Panc1 (cell line): ENCODE measurements around the gene BMP2K. TPM values are rescaled to one million over a fixed set of nuclear protein-coding genes. Genes with fewer than 3 reads are reported as not detected.
"Not testable (repeated sequence)": the region's sequence is repeated elsewhere in the genome, so short reads cannot be mapped to it uniquely, and the experiment has no call there.

Experiments used
- ATAC-seq: fragments of 200-7000 bp; cut with Tn5 transposase; 2 replicates; pipeline ENCODE4 v1.9.1; 2020; ENCODE audit warnings: mild to moderate bottlenecking, moderate library complexity
- BruUV-seq: library from RNA; stranded (reverse); fragments of 400-500 nt; replicated peaks from 2 replicates; lab custom pipeline; 2021; lab: Mats Ljungman, UMichigan
- CTCF ChIA-PET: fragments of 300-600 bp; sonication (Branson Sonifier 250); formaldehyde crosslinking; loops from one replicate; lab custom pipeline; 2022; ENCODE audit warnings: antibody characterized with exemption; lab: Charles Lee
- POLR2A ChIA-PET: fragments of 300-600 bp; sonication (Branson Sonifier 250); formaldehyde crosslinking; loops from one replicate; lab custom pipeline; 2022; ENCODE audit warnings: antibody characterized with exemption; lab: Charles Lee
- DNase-seq: peaks from one replicate; pipeline ENCODE4 v3.0.0-alpha.2; 2010; ENCODE audit warnings: low read depth, low spot score
- H3K27ac ChIP-seq: 2 replicates; pipeline ENCODE4 v1.5.1; 2011; ENCODE audit warnings: mild to moderate bottlenecking, low read length, inconsistent platforms
- H3K27me3 ChIP-seq: fragments of 200-500 bp; sonication (Bioruptor generic); 2 replicates; pipeline ENCODE4 v1.6.0; 2014; ENCODE audit warnings: low read length, inconsistent platforms; ENCODE audit not compliant: control insufficient read depth, insufficient read depth
- H3K36me3 ChIP-seq: fragments of 200-500 bp; sonication (Bioruptor generic); 2 replicates; pipeline ENCODE4 v1.5.1; 2014; ENCODE audit warnings: inconsistent platforms, mild to moderate bottlenecking, low read length, moderate library complexity; ENCODE audit not compliant: control insufficient read depth, insufficient read depth
- H3K4me1 ChIP-seq: 2 replicates; pipeline ENCODE4 v1.5.1; 2011; ENCODE audit warnings: inconsistent platforms, mild to moderate bottlenecking, low read length, moderate library complexity; ENCODE audit not compliant: control insufficient read depth, insufficient read depth
- H3K4me3 ChIP-seq, 2 experiments: 2 replicates each; pipeline ENCODE4 v1.5.1; 2011 to 2012; ENCODE audit warnings: low read depth in 2 of 2, low read length in 2 of 2, mild to moderate bottlenecking in 2 of 2, inconsistent platforms in 1 of 2, moderate library complexity in 1 of 2
- H3K9me3 ChIP-seq: fragments of 200-500 bp; sonication (Bioruptor generic); 2 replicates; pipeline ENCODE4 v1.5.1; 2014; ENCODE audit warnings: low read depth, mild to moderate bottlenecking, inconsistent platforms, low read length, moderate library complexity; ENCODE audit not compliant: control insufficient read depth, insufficient read depth
- CTCF ChIP-seq: fragments of 450-650 bp; IDR thresholded peaks from 2 replicates; pipeline ENCODE4 v1.5.1; 2017; ENCODE audit warnings: mild to moderate bottlenecking
- POLR2AphosphoS5 ChIP-seq: IDR thresholded peaks from 2 replicates; pipeline ENCODE4 v1.6.1; 2012; ENCODE audit warnings: mild to moderate bottlenecking, low read depth, low read length, moderate library complexity
- SIN3A ChIP-seq: IDR thresholded peaks from 2 replicates; pipeline ENCODE4 v1.6.1; 2012; ENCODE audit warnings: low read depth, mild to moderate bottlenecking, low read length, moderate library complexity, borderline replicate concordance; ENCODE audit not compliant: insufficient read depth
- TCF7L2 ChIP-seq: IDR thresholded peaks from 2 replicates; pipeline ENCODE4 v1.6.1; 2011; ENCODE audit warnings: mild to moderate bottlenecking, low read depth, low read length, inconsistent platforms
- in situ Hi-C: cut with HindIII; loops from 2 replicates; pipeline ENCODE4 v1.10.0; 2016; ENCODE audit warnings: low sequenced_read_pairs, low pct_unique_long_range_greater_than_20kb
- intact Hi-C: fragments of 100-400 bp; cut with micrococcal nuclease; formaldehyde crosslinking; loops from one replicate; pipeline ENCODE4 v1.10.0; 2022; ENCODE audit not compliant: unreplicated experiment
- total RNA-seq: library from RNA; stranded (reverse); gene quantifications from one replicate; pipeline ENCODE4 v1.2.1, GENCODE V29; 2021; ENCODE audit not compliant: unreplicated experiment
- TF ChIP-seq, protein P1 (sequence below), 2 experiments: IDR thresholded peaks; 2 replicates each; pipeline ENCODE4 v1.6.1; 2011 to 2012; ENCODE audit warnings: low read depth in 2 of 2, control low read depth in 1 of 2, low read length in 1 of 2, mild to moderate bottlenecking in 1 of 2, moderate library complexity in 1 of 2; ENCODE audit not compliant: insufficient read depth in 1 of 2

BMP2K gene
- total RNA-seq, 1 experiment from 2014 or later = 23.3 TPM

GRCh38 chr4:78787392-78788006 lies 11.3 kb downstream of the BMP2K start:
- ChIA-PET POLR2A (no interaction called here), CTCF (no interaction called here)
- BruUV-seq = no TSS peak
- Histone ChIP-seq H3K36me3 (no peaks in the 10 kb centered on the region; the same call in 1 of the 2 replicates), H3K9me3 (no peaks in the 10 kb centered on the region), H3K27ac (no peak overlapping the region), H3K27me3 (no peaks in the 10 kb centered on the region), H3K4me1 (0 out of 2 replicates have a peak, but pooled peaks cover 4% of the 10 kb centered on the region), H3K4me3 (no peak overlapping the region)
- ATAC-seq = no peak
- no peak for DNase-seq
- in situ Hi-C loops = no loop called here
- TF ChIP-seq, protein P1, sequence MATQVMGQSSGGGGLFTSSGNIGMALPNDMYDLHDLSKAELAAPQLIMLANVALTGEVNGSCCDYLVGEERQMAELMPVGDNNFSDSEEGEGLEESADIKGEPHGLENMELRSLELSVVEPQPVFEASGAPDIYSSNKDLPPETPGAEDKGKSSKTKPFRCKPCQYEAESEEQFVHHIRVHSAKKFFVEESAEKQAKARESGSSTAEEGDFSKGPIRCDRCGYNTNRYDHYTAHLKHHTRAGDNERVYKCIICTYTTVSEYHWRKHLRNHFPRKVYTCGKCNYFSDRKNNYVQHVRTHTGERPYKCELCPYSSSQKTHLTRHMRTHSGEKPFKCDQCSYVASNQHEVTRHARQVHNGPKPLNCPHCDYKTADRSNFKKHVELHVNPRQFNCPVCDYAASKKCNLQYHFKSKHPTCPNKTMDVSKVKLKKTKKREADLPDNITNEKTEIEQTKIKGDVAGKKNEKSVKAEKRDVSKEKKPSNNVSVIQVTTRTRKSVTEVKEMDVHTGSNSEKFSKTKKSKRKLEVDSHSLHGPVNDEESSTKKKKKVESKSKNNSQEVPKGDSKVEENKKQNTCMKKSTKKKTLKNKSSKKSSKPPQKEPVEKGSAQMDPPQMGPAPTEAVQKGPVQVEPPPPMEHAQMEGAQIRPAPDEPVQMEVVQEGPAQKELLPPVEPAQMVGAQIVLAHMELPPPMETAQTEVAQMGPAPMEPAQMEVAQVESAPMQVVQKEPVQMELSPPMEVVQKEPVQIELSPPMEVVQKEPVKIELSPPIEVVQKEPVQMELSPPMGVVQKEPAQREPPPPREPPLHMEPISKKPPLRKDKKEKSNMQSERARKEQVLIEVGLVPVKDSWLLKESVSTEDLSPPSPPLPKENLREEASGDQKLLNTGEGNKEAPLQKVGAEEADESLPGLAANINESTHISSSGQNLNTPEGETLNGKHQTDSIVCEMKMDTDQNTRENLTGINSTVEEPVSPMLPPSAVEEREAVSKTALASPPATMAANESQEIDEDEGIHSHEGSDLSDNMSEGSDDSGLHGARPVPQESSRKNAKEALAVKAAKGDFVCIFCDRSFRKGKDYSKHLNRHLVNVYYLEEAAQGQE (IDR thresholded peaks at IDR 0.05; ENCODE audit: insufficient read depth in 1 of 2, low read depth in 2 of 2, low read length in 1 of 2) = no peak
- TF ChIP-seq CTCF = no peak
- intact Hi-C loops = no loop called here

- Histone ChIP-seq H3K9me3 (no peaks in the 10 kb centered on the region), H3K27ac (no peak overlapping the region), H3K27me3 (no peaks in the 10 kb centered on the region), H3K36me3 (no peaks in the 10 kb centered on the region; the same call in 1 of the 2 replicates), H3K4me1 (0 out of 2 replicates have a peak, but pooled peaks cover 4% of the 10 kb centered on the region), H3K4me3 (no peak overlapping the region)
- ATAC-seq (no peak), DNase-seq (no peak)
- TF ChIP-seq TCF7L2 (no peak), SIN3A (no peak), CTCF (no peak), POLR2AphosphoS5 (no peak)
- TF ChIP-seq, protein P1 (IDR thresholded peaks at IDR 0.05; ENCODE audit: insufficient read depth in 1 of 2, low read depth in 2 of 2, low read length in 1 of 2) = no peak
- in situ Hi-C loops (no loop called here), intact Hi-C loops (no loop called here)
- ChIA-PET CTCF (no interaction called here), POLR2A (no interaction called here)
- BruUV-seq = no TSS peak
Measured at GRCh38 chr4:78788007-78788889, 12.1 kb downstream of the BMP2K start.

DNA sequence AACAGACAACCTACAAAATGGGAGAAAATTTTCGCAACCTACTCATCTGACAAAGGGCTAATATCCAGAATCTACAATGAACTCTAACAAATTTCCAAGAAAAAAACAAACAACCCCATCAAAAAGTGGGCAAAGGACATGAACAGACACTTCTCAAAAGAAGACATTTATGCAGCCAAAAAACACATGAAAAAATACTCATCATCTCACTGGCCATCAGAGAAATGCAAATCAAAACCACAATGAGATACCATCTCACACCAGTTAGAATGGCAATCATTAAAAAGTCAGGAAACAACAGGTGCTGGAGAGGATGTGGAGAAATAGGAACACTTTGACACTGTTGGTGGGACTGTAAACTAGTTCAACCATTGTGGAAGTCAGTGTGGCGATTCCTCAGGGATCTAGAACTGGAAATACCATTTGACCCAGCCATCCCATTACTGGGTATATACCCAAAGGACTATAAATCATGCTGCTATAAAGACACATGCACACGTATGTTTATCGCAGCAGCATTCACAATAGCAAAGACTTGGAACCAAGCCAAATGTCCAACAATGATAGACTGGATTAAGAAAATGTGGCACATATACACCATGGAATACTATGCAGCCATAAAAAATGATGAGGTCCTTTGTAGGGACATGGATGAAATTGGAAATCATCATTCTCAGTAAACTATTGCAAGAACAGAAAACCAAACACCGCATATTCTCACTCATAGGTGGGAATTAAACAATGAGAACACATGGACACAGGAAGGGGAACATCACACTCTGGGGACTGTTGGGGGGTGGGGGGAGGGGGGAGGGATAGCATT lies 19.7 kb downstream of the BMP2K start:
- in situ Hi-C loops, POLR2A ChIA-PET, H3K9me3 ChIP-seq, H3K4me3 ChIP-seq, H3K27me3 ChIP-seq, DNase-seq, ATAC-seq, H3K27ac ChIP-seq, BruUV-seq, H3K36me3 ChIP-seq, H3K4me1 ChIP-seq, CTCF ChIA-PET, intact Hi-C loops: not testable (repeated sequence)
